ENCODE results near the gene NTN1.

The NTN1 gene

DNA sequence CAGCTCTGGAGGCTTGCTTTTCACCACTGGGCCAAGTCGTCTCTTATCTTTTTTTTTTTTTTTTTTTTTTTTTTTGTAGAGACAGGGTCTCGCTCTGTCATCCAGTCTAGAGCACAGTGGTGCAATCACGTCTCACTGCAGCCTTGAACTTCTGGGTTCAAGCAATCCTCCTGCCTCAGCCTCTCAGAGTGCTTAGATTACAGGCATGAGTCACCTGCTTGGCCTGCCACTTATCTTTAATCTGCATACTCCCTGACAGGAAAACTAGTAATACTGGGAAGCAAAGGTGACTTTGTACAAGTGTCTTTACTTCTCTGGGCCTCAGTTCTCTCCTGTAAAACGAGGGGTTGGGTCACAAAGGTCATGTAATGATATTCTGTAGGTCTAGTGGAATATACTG is 15.0 kb downstream of the NTN1 start:
- no peak overlapping the region for H3K4me3 ChIP-seq (ENCODE audit: low read depth, low read length)
- TF ChIP-seq ZNF571 (tag by site-specific recombination; IDR thresholded peaks at IDR 0.05) (no peak), WT1 (tag by site-specific recombination; IDR thresholded peaks at IDR 0.05) (peak; percentile 28; the same call in 1 of the 2 replicates), ZNF121 (tag by site-specific recombination; IDR thresholded peaks at IDR 0.05) (no peak)
- TF ChIP-seq, protein P1, sequence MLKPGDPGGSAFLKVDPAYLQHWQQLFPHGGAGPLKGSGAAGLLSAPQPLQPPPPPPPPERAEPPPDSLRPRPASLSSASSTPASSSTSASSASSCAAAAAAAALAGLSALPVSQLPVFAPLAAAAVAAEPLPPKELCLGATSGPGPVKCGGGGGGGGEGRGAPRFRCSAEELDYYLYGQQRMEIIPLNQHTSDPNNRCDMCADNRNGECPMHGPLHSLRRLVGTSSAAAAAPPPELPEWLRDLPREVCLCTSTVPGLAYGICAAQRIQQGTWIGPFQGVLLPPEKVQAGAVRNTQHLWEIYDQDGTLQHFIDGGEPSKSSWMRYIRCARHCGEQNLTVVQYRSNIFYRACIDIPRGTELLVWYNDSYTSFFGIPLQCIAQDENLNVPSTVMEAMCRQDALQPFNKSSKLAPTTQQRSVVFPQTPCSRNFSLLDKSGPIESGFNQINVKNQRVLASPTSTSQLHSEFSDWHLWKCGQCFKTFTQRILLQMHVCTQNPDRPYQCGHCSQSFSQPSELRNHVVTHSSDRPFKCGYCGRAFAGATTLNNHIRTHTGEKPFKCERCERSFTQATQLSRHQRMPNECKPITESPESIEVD (tag by site-specific recombination; IDR thresholded peaks at IDR 0.05): peak; percentile 39; the same call in 1 of the 2 replicates
- peaks cover 9% of the 10 kb centered on the region for H3K9me3 ChIP-seq (ENCODE audit: control insufficient read depth, insufficient read depth, low read depth, low read length)
- peaks cover 13 to 17% of the 10 kb centered on the region in 2 experiments for H3K36me3 ChIP-seq (ENCODE audit: control insufficient read depth in 2 of 2, insufficient read depth in 1 of 2, low read length in 2 of 2)
- ChIA-PET POLR2A (interaction anchor here (0.7 kb wide), 1 partner anchor 111 kb away, joined by 7 read pairs; no protein-coding TSS in a partner anchor), CTCF (interaction anchor here (0.9 kb wide), 2 partner anchors 9 to 18 kb away, joined by 3 to 4 read pairs; no protein-coding TSS in a partner anchor)
- H3K27ac ChIP-seq (ENCODE audit: extremely low read depth, low read depth, low read length): no peak overlapping the region
- no peaks in the 10 kb centered on the region for H3K4me1 ChIP-seq (ENCODE audit: control insufficient read depth, insufficient read depth, low read length)

GRCh38 chr17:9037736-9038135 is 16.4 kb downstream of the NTN1 start:
- TF ChIP-seq SETDB1 (IDR thresholded peaks at IDR 0.05; ENCODE audit: insufficient read length, low read length) (no peak), ZNF433 (tag by site-specific recombination; IDR thresholded peaks at IDR 0.05; ENCODE audit: low read depth) (no peak), ZNF701 (tag by site-specific recombination; IDR thresholded peaks at IDR 0.05) (no peak), ZBTB8A (tag by site-specific recombination; IDR thresholded peaks at IDR 0.05) (no peak), ZNF610 (tag by site-specific recombination; IDR thresholded peaks at IDR 0.05; ENCODE audit: borderline replicate concordance) (no peak), SP3 (tag by site-specific recombination; IDR thresholded peaks at IDR 0.05) (no peak), ZBTB21 (tag by site-specific recombination; IDR thresholded peaks at IDR 0.05) (no peak), SALL2 (tag by site-specific recombination; IDR thresholded peaks at IDR 0.05; ENCODE audit: borderline replicate concordance) (no peak), ZNF416 (tag by site-specific recombination; IDR thresholded peaks at IDR 0.05) (no peak)
- TF ChIP-seq, protein P1 (tag by site-specific recombination; IDR thresholded peaks at IDR 0.05): no peak
- no peaks in the 10 kb centered on the region for H3K4me1 ChIP-seq (ENCODE audit: control insufficient read depth, insufficient read depth, low read length)
- peaks cover 13 to 17% of the 10 kb centered on the region in 2 experiments for H3K36me3 ChIP-seq (ENCODE audit: control insufficient read depth in 2 of 2, insufficient read depth in 1 of 2, low read length in 2 of 2)
- no peak overlapping the region for H3K27ac ChIP-seq (ENCODE audit: extremely low read depth, low read depth, low read length)
- POLR2A ChIA-PET: no interaction called here
- H3K4me3 ChIP-seq (ENCODE audit: low read depth, low read length): no peak overlapping the region
- peaks cover 9% of the 10 kb centered on the region for H3K9me3 ChIP-seq (ENCODE audit: control insufficient read depth, insufficient read depth, low read depth, low read length)
- CTCF ChIA-PET: interaction anchor here (0.6 kb wide), 1 partner anchor 16 kb away, joined by 3 read pairs; no protein-coding TSS in a partner anchor

- no peaks in the 10 kb centered on the region for H3K4me1 ChIP-seq (ENCODE audit: control insufficient read depth, insufficient read depth, low read length)
- no peak overlapping the region for H3K27ac ChIP-seq (ENCODE audit: extremely low read depth, low read depth, low read length)
- H3K4me3 ChIP-seq (ENCODE audit: low read depth, low read length): no peak overlapping the region
- peaks cover 9% of the 10 kb centered on the region for H3K9me3 ChIP-seq (ENCODE audit: control insufficient read depth, insufficient read depth, low read depth, low read length)
- CTCF ChIA-PET: interaction anchor here (0.6 kb wide), 1 partner anchor 16 kb away, joined by 3 read pairs; no protein-coding TSS in a partner anchor
- H3K36me3 ChIP-seq (ENCODE audit: control insufficient read depth in 2 of 2, insufficient read depth in 1 of 2, low read length in 2 of 2): peaks cover 13 to 17% of the 10 kb centered on the region in 2 experiments
- POLR2A ChIA-PET: no interaction called here
- TF ChIP-seq MYNN (tag by site-specific recombination; IDR thresholded peaks at IDR 0.05; ENCODE audit: borderline replicate concordance) (no peak), ZNF221 (tag by site-specific recombination; IDR thresholded peaks at IDR 0.05; ENCODE audit: borderline replicate concordance) (no peak), ZNF571 (tag by site-specific recombination; IDR thresholded peaks at IDR 0.05) (no peak), ZNF747 (tag by site-specific recombination; IDR thresholded peaks at IDR 0.05) (no peak), ZNF16 (tag by site-specific recombination; IDR thresholded peaks at IDR 0.05; ENCODE audit: low read depth) (no peak), ZNF785 (tag by site-specific recombination; IDR thresholded peaks at IDR 0.05) (no peak), ZFP41 (tag by site-specific recombination; IDR thresholded peaks at IDR 0.05; ENCODE audit: borderline replicate concordance) (no peak), SCRT1 (tag by site-specific recombination; IDR thresholded peaks at IDR 0.05; ENCODE audit: borderline replicate concordance) (no peak), ZNF133 (tag by site-specific recombination; IDR thresholded peaks at IDR 0.05) (no peak), ZBTB44 (tag by site-specific recombination; IDR thresholded peaks at IDR 0.05) (no peak)
- TF ChIP-seq, protein P2, sequence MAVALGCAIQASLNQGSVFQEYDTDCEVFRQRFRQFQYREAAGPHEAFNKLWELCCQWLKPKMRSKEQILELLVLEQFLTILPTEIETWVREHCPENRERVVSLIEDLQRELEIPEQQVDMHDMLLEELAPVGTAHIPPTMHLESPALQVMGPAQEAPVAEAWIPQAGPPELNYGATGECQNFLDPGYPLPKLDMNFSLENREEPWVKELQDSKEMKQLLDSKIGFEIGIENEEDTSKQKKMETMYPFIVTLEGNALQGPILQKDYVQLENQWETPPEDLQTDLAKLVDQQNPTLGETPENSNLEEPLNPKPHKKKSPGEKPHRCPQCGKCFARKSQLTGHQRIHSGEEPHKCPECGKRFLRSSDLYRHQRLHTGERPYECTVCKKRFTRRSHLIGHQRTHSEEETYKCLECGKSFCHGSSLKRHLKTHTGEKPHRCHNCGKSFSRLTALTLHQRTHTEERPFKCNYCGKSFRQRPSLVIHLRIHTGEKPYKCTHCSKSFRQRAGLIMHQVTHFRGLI (tag by site-specific recombination; IDR thresholded peaks at IDR 0.05): no peak
These were observed 17.1 kb downstream of the NTN1 start for GRCh38 chr17:9038380-9038779.

Measured in HEK293 (cell line).